HG03354 (cell line): ENCODE data around the gene ESYT2.
"Not testable (repeated sequence)": the region's sequence is repeated elsewhere in the genome, so short reads cannot be mapped to it uniquely, and the experiment has no call there.

Source experiments
- ATAC-seq: cut with Tn5 transposase; IDR thresholded peaks from one replicate; pipeline ENCODE4 v1.9.1; 2021; ENCODE audit warnings: mild to moderate bottlenecking; ENCODE audit not compliant: unreplicated experiment, poor library complexity, severe bottlenecking

ESYT2 gene

GRCh38 chr7:158829342-158830210 is at the start of gene ESYT2:
Gene ESYT2, minus strand, starts transcription at chr7:158829509. Its CDS starts 91 bp downstream, at chr7:158829418.
- ATAC-seq = peak; percentile 85

- ATAC-seq = not testable (repeated sequence)
Measured at GRCh38 chr7:158878151-158879079, 49.1 kb upstream of the ESYT2 start.

GRCh38 chr7:158876984-158877383 is 47.7 kb upstream of the ESYT2 start:
- no peak for ATAC-seq

- no peak for ATAC-seq
Measured at GRCh38 chr7:158869876-158870275, 40.6 kb upstream of the ESYT2 start.

- no peak for ATAC-seq
Measured at GRCh38 chr7:158868764-158869410, 39.6 kb upstream of the ESYT2 start.

- no peak for ATAC-seq
Measured at GRCh38 chr7:158867214-158867984, 38.1 kb upstream of the ESYT2 start.

GRCh38 chr7:158865977-158866376 is 36.7 kb upstream of the ESYT2 start:
- ATAC-seq = no peak

- no peak for ATAC-seq
Measured at GRCh38 chr7:158865462-158865922, 36.2 kb upstream of the ESYT2 start.

GRCh38 chr7:158864833-158865232 is 35.5 kb upstream of the ESYT2 start:
- ATAC-seq = no peak

- no peak for ATAC-seq
Measured at GRCh38 chr7:158864507-158864820, 35.2 kb upstream of the ESYT2 start.

GRCh38 chr7:158863611-158864506 is 34.5 kb upstream of the ESYT2 start:
- ATAC-seq = peak; percentile 34

GRCh38 chr7:158862985-158863610 is 33.8 kb upstream of the ESYT2 start:
- ATAC-seq = peak; percentile 69

GRCh38 chr7:158861936-158862704 is 32.8 kb upstream of the ESYT2 start:
- no peak for ATAC-seq

- no peak for ATAC-seq
Measured at GRCh38 chr7:158861004-158861787, 31.9 kb upstream of the ESYT2 start.

GRCh38 chr7:158860394-158860793 is 31.1 kb upstream of the ESYT2 start:
- no peak for ATAC-seq
